Upper lobe of left lung (tissue), 4 donors: ENCODE measurements around the gene VMP1.

Source experiments
- CTCF ChIP-seq, 6 experiments: fragments of 450-650 bp in 4 of 6; fragments of 200-600 bp in 2 of 6; sonication (generic) in 2 of 6; IDR thresholded peaks; one replicate each; pipeline ENCODE4 v1.5.1; 2016 to 2019; ENCODE audit warnings: antibody characterized with exemption in 6 of 6
- POLR2A ChIP-seq, 4 donors: fragments of 450-650 bp; IDR thresholded peaks; one replicate each; pipeline ENCODE4 v1.5.1; 2016 to 2017; ENCODE audit warnings: antibody characterized with exemption in 4 of 4, mild to moderate bottlenecking in 2 of 4
- POLR2AphosphoS5 ChIP-seq, 2 donors: sonication (generic); formaldehyde crosslinking; IDR thresholded peaks; one replicate each; pipeline ENCODE4 v1.5.1; 2017; ENCODE audit warnings: antibody characterized with exemption in 2 of 2

GRCh38 chr17:59858932-59859331 is 151.5 kb downstream of the VMP1 start:
- TF ChIP-seq CTCF (IDR thresholded peaks at IDR 0.05) = no peak
- no peak for TF ChIP-seq POLR2AphosphoS5 (IDR thresholded peaks at IDR 0.05)
- TF ChIP-seq POLR2A (IDR thresholded peaks at IDR 0.05) = no peak
